Left lung (tissue), 10 donors: ENCODE results near the gene ATP4B. TPM values are rescaled to one million over a fixed set of nuclear protein-coding genes. Genes with fewer than 3 reads are reported as not detected.

Source experiments
- ATAC-seq: fragments of 200-7000 bp; cut with Tn5 transposase; one replicate; pipeline ENCODE4 v1.9.1; 2020; ENCODE audit warnings: moderate library complexity
- DNase-seq, 4 donors: peaks; one replicate each; pipeline ENCODE4 v3.0.0-alpha.2; 2013 to 2020
- H3K27ac ChIP-seq, 2 donors: fragments of 200-600 bp; sonication (generic) in 1 of 2; one replicate each; pipeline versions ENCODE4 v1.5.0 to v1.8.0; 2020 to 2021
- H3K27me3 ChIP-seq, 2 donors: fragments of 200-600 bp; sonication (generic) in 1 of 2; one replicate each; pipeline versions ENCODE4 v1.5.0 to v1.8.0; 2020 to 2021
- H3K36me3 ChIP-seq, 2 donors: fragments of 200-600 bp; sonication (generic) in 1 of 2; one replicate each; pipeline versions ENCODE4 v1.5.0 to v1.8.0; 2020 to 2021
- H3K4me1 ChIP-seq, 2 donors: fragments of 200-600 bp; one replicate each; pipeline ENCODE4 v1.8.0; 2021
- H3K4me3 ChIP-seq, 2 donors: fragments of 200-600 bp; sonication (generic) in 1 of 2; one replicate each; pipeline versions ENCODE4 v1.5.0 to v1.8.0; 2020 to 2021; ENCODE audit warnings: mild to moderate bottlenecking in 1 of 2
- H3K9me3 ChIP-seq, 2 donors: fragments of 200-600 bp; sonication (generic) in 1 of 2; one replicate each; pipeline versions ENCODE4 v1.5.0 to v1.8.0; 2020 to 2021
- intact Hi-C, 2 donors: fragments of 100-400 bp; cut with DNase I; formaldehyde crosslinking; loops; one replicate each; pipeline versions ENCODE4 v1.11.2 to v1.14.2; 2022
- polyA plus RNA-seq, 6 donors: library from polyadenylated mRNA; unstranded; fragments of 120-200 nt; gene quantifications; one replicate each; pipeline ENCODE4 v1.2.1, GENCODE V29; 2013; ENCODE audit not compliant: insufficient read length in 6 of 6
- total RNA-seq, 2 donors: library from RNA; stranded (reverse); fragmentation: NEBNext Ultra II Directional; extraction: Animal tissue kit (Norgen Biotek cat#: 25700); gene quantifications; one replicate each; pipeline ENCODE4 v1.2.1, GENCODE V29; 2021
- TF ChIP-seq, protein P1 (sequence below), 2 donors: fragments of 200-600 bp; sonication (generic) in 1 of 2; IDR thresholded peaks; one replicate each; pipeline versions ENCODE4 v1.5.0 to v1.8.0; 2021; ENCODE audit warnings: antibody characterized with exemption in 2 of 2
- donor health status: DM: no; HTN: yes; CAD: no.
- donor health status: DM: no; HTN: no; CAD: no.

ATP4B gene
- total and polyA plus RNA-seq, 8 donors: 0.28 to 0.58 (median 0.41) TPM; not detected in 5

DNA sequence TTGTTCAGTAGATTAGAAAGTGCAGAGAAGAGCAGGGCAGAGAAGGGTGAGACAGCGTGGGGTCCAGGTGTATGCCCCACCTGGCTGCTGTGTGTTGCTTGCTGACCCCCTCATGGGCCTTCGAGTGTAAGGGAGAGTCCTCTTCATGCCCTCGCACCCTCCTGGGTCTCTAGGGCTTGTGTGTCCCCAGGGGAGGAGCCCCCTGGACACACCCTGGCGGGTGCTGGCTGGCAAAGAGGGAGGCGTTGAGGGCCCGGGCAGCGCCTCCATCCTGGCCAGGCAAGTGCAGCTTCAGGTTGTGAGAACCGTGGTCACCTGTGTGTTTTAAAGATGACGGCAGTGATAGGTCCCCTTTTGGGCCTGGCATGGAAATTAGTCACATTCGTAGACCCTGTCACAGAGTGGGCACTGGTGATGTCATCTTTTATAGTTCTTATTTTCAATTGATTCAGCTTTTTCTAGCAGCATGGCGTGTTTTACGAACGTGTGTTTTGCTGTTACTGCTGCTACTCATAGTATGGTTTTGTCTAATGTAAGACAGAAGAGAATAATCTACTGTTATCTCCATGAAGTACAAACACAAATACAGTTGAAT, 54.8 kb downstream of the ATP4B start:
- Histone ChIP-seq H3K9me3 (peaks cover 0 to 6% of the 10 kb centered on the region in 2 donors), H3K36me3 (peaks cover 0 to 26% of the 10 kb centered on the region in 2 donors), H3K27ac (no peak overlapping the region), H3K4me1 (peaks cover 0 to 20% of the 10 kb centered on the region in 2 donors), H3K4me3 (no peak overlapping the region), H3K27me3 (no peaks in the 10 kb centered on the region)
- peak in 1 of 4 donors; percentile 49 for DNase-seq
- ATAC-seq: no peak
- TF ChIP-seq, protein P1, sequence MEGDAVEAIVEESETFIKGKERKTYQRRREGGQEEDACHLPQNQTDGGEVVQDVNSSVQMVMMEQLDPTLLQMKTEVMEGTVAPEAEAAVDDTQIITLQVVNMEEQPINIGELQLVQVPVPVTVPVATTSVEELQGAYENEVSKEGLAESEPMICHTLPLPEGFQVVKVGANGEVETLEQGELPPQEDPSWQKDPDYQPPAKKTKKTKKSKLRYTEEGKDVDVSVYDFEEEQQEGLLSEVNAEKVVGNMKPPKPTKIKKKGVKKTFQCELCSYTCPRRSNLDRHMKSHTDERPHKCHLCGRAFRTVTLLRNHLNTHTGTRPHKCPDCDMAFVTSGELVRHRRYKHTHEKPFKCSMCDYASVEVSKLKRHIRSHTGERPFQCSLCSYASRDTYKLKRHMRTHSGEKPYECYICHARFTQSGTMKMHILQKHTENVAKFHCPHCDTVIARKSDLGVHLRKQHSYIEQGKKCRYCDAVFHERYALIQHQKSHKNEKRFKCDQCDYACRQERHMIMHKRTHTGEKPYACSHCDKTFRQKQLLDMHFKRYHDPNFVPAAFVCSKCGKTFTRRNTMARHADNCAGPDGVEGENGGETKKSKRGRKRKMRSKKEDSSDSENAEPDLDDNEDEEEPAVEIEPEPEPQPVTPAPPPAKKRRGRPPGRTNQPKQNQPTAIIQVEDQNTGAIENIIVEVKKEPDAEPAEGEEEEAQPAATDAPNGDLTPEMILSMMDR (IDR thresholded peaks at IDR 0.05): no peak
- intact Hi-C loops: no loop called here

DNA sequence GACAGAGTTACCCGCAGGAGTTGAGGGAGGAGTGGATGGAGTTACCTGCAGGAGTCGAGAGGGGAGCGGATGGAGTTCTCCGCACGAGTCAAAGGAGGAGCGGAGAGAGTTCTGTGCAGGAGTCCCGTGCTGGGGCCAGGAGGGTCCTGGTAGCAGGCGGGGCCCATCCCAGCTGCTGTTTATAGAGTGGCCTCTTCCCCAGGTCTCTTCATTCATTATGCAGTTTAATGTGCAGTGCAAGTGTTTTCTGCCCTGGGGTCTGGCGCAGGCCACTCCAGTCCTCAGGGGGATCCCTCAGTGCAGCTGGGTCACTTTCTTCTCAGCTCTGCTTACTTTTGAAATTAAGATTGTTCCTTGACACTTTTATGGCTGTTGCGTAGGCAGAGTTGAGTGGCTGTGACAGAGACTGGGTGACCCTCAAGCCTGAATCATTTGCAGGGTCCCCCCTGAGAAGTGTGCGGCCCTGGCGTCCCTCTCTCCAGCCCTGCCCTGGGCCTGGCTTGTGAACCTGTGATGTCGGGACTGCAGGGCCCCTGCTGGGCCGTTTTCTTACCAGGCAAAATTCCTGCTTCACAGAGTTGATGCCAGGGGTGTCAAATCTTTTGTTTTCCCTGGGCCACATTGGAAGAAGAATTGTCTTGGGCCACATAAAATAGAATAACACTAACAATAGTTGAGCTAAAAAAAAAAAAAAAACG, 55.6 kb downstream of the ATP4B start:
- DNase-seq: peak in 1 of 4 donors; percentile 49
- Histone ChIP-seq H3K27me3 (no peaks in the 10 kb centered on the region), H3K9me3 (peaks cover 0 to 6% of the 10 kb centered on the region in 2 donors), H3K27ac (no peak overlapping the region), H3K4me3 (no peak overlapping the region), H3K36me3 (peaks cover 0 to 29% of the 10 kb centered on the region in 2 donors), H3K4me1 (peaks cover 0 to 15% of the 10 kb centered on the region in 2 donors)
- TF ChIP-seq, protein P1 (IDR thresholded peaks at IDR 0.05): no peak
- intact Hi-C loops: no loop called here
- ATAC-seq: no peak

DNA sequence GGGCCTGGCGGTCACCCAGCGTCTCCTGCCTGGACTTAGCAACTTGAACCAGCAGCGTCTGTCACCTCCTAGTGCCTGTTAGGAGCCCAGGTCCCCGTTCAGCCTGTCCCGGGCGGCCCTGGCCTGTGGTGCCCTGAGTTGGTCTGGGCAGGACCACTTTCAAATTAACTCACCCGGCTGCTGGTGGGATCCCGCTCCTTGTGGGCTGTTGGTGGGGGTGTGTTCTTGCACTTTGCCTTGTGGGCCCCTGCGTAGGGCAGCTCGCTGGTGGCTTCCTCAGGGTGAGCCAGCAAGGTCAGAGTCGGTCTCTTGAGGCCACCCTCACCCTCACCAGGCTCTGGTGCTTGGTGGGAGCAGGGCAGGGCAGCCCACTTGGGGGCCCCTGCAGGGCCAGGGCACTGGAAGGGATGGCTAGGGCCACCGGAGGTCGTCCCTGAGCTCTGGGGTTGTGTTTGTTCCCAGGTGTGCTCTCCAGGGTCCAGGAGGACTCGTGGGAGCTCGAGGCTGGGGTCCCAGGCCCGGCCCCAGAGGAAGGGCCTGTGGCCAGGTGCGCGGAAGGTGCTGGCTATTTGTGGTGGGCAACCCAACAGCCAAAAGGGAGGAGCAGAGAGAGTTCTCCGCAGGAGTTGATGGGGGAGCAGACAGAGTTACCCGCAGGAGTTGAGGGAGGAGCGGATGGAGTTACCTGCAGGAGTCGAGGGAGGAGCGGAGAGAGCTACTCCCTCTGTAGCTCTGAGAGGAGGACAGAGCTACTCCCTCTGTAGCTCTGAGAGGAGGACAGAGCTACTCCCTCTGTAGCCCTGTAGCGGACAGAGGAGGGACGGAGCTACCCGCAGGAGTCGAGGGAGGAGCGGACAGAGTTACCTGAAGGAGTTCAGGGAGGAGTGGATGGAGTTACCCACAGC, 56.6 kb downstream of the ATP4B start:
- Histone ChIP-seq H3K9me3 (peaks cover 0 to 6% of the 10 kb centered on the region in 2 donors), H3K27ac (no peak overlapping the region), H3K4me3 (no peak overlapping the region), H3K27me3 (no peaks in the 10 kb centered on the region), H3K36me3 (peaks cover 0 to 38% of the 10 kb centered on the region in 2 donors), H3K4me1 (peaks cover 0 to 4% of the 10 kb centered on the region in 2 donors)
- TF ChIP-seq, protein P1 (IDR thresholded peaks at IDR 0.05): no peak
- peak in 1 of 4 donors; percentile 75 for DNase-seq
- no peak for ATAC-seq
- intact Hi-C loops: no loop called here

DNA sequence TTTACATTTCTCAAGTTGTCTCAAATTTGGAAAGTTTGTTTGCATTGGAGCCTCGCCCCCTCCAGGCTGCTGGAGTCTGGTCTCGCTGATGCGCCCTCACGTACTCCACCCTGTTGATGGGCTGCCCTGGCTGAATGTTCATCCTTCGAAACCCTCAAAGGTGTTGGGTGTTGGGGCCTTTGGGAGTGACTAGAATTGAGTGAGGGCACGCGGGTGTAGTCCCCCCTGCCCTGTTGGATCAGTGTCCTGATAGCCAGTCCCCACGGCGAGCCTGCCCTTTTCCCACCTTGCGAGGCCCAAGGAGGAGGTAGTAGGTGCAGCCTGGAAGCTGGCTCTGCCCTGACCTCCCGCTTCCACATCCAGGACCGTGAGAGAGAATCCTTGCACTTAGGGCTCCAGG, 58.6 kb downstream of the ATP4B start:
- peak in 2 of 4 donors; percentile 19 to 31 for DNase-seq
- intact Hi-C loops: no loop called here

More for the DNA sequence above, 58.6 kb downstream of the ATP4B start:
- H3K4me1 ChIP-seq: no peaks in the 10 kb centered on the region
- peaks cover 0 to 40% of the 10 kb centered on the region in 2 donors for H3K36me3 ChIP-seq
- TF ChIP-seq, protein P1 (IDR thresholded peaks at IDR 0.05): no peak
- ATAC-seq: no peak
- peaks cover 0 to 6% of the 10 kb centered on the region in 2 donors for H3K9me3 ChIP-seq
- H3K27me3 ChIP-seq: no peaks in the 10 kb centered on the region
- H3K4me3 ChIP-seq: no peak overlapping the region
- no peak overlapping the region for H3K27ac ChIP-seq

Other genes with a start within 250 kb of the ATP4B start
- gene ADPRHL1, start 204.7 kb downstream of the ATP4B start, total RNA-seq: 1 to 10 TPM; 2.0 to 2.3 TPM
- 1 to 10 TPM in 4 of 6 donors, under 1 TPM in 2; 0.66 to 1.7 (median 1.3) TPM for gene ADPRHL1, start 204.7 kb downstream of the ATP4B start, polyA plus RNA-seq
- 10 to 100 TPM; 10.3 to 19.4 TPM for gene DCUN1D2, start 167.5 kb downstream of the ATP4B start, total RNA-seq
- gene DCUN1D2, start 167.5 kb downstream of the ATP4B start, polyA plus RNA-seq: 10 to 100 TPM; 17.6 to 26.3 (median 19.5) TPM
- gene TFDP1, start 73.4 kb downstream of the ATP4B start, total RNA-seq: 10 to 100 TPM; 48.8 to 61.9 TPM
- gene TFDP1, start 73.4 kb downstream of the ATP4B start, polyA plus RNA-seq: 10 to 100 TPM; 78.7 to 99.5 (median 84.2) TPM
- under 1 TPM in 1 of 2 donors, not detected in 1; 0.21 TPM for gene GRK1, start 9.0 kb upstream of the ATP4B start, total RNA-seq
- gene GRK1, start 9.0 kb upstream of the ATP4B start, polyA plus RNA-seq: 1 to 10 TPM in 5 of 6 donors, under 1 TPM in 1; 0.79 to 3.1 (median 1.5) TPM
- 10 to 100 TPM; 19.2 to 30.7 TPM for gene TMEM255B, start 101.0 kb upstream of the ATP4B start, total RNA-seq
- 10 to 100 TPM; 10.4 to 18.0 (median 14.4) TPM for gene TMEM255B, start 101.0 kb upstream of the ATP4B start, polyA plus RNA-seq
- gene GAS6, start 205.9 kb upstream of the ATP4B start, total RNA-seq: 100 to 1,000 TPM in 1 of 2 donors, 10 to 100 TPM in 1; 79.9 to 169 TPM
- gene GAS6, start 205.9 kb upstream of the ATP4B start, polyA plus RNA-seq: 10 to 100 TPM; 24.8 to 40.9 (median 29.2) TPM